Gastroesophageal sphincter (tissue), 4 donors: Measurements from ENCODE around the gene RUNX3. TPM values are rescaled to one million over a fixed set of nuclear protein-coding genes. Genes with fewer than 3 reads are reported as not detected.
"Not testable (repeated sequence)": the region's sequence is repeated elsewhere in the genome, so short reads cannot be mapped to it uniquely, and the experiment has no call there.

Experiments used
- ATAC-seq: fragments of 150-250 bp; one replicate; pipeline ENCODE4 v1.9.1; 2016; ENCODE audit warnings: mild to moderate bottlenecking, moderate library complexity
- H3K27ac ChIP-seq, 4 donors: fragments of 200-600 bp; sonication (generic) in 3 of 4; 1 replicate in 3 of 4; 2 replicates in 1 of 4; pipeline ENCODE4 v1.5.1; 2016 to 2019
- H3K27me3 ChIP-seq: fragments of 200-600 bp; sonication (generic); one replicate; pipeline ENCODE4 v1.5.1; 2019
- H3K36me3 ChIP-seq, 2 donors: fragments of 200-600 bp; sonication (generic); one replicate each; pipeline ENCODE4 v1.5.1; 2019; ENCODE audit warnings: control low read depth in 1 of 2
- H3K4me1 ChIP-seq, 3 donors: fragments of 200-600 bp; sonication (generic); 1 replicate in 2 of 3; 2 replicates in 1 of 3; pipeline ENCODE4 v1.5.1; 2016 to 2019; ENCODE audit warnings: control low read depth in 2 of 3
- H3K4me3 ChIP-seq, 2 donors: fragments of 200-600 bp; sonication (generic); one replicate each; pipeline ENCODE4 v1.5.1; 2019; ENCODE audit warnings: mild to moderate bottlenecking in 1 of 2, moderate library complexity in 1 of 2
- H3K9me3 ChIP-seq, 3 donors: fragments of 200-600 bp; sonication (generic); one replicate each; pipeline ENCODE4 v1.5.1; 2017 to 2019; ENCODE audit warnings: control low read depth in 2 of 3
- CTCF ChIP-seq, 4 experiments: fragments of 200-600 bp in 2 of 4; fragments of 450-650 bp in 2 of 4; sonication (generic) in 1 of 4; IDR thresholded peaks; one replicate each; pipeline ENCODE4 v1.5.1; 2017 to 2019; ENCODE audit warnings: antibody characterized with exemption in 4 of 4, mild to moderate bottlenecking in 2 of 4, moderate library complexity in 2 of 4
- EP300 ChIP-seq: sonication (generic); formaldehyde crosslinking; IDR thresholded peaks from one replicate; pipeline ENCODE4 v1.6.1; 2017; ENCODE audit warnings: antibody characterized with exemption, mild to moderate bottlenecking
- POLR2A ChIP-seq, 2 donors: fragments of 450-650 bp; IDR thresholded peaks; one replicate each; pipeline ENCODE4 v1.6.1; 2017; ENCODE audit warnings: antibody characterized with exemption in 2 of 2, mild to moderate bottlenecking in 2 of 2, moderate library complexity in 1 of 2
- POLR2AphosphoS5 ChIP-seq: sonication (generic); formaldehyde crosslinking; IDR thresholded peaks from one replicate; pipeline ENCODE4 v1.6.1; 2017; ENCODE audit warnings: antibody characterized with exemption
- WGBS, 2 donors: methylation state at CpG; one replicate each; pipeline ENCODE4 v1.1.5; 2018; ENCODE audit warnings: low coverage in 1 of 2; 5-methylcytosine and 5-hydroxymethylcytosine counted together
- total RNA-seq, 4 donors: library from RNA; depleted of rRNA; stranded (reverse); fragments of >200 nt; gene quantifications; one replicate each; pipeline ENCODE4 v1.1.0, GENCODE V29; 2016

RUNX3 gene
- total RNA-seq, 4 donors from 2014 or later: 0.62 to 2.0 (median 1.3) TPM

- Histone ChIP-seq H3K36me3 (no peaks in the 10 kb centered on the region), H3K4me3 (no peak overlapping the region), H3K4me1 (peaks cover 0 to 5% (median 0%) of the 10 kb centered on the region in 3 donors), H3K27me3 (peaks cover 29% of the 10 kb centered on the region), H3K9me3 (no peaks in the 10 kb centered on the region), H3K27ac (no peak overlapping the region)
- WGBS, 2 donors: 18 to 27% methylated on average over 5 to 7 of the region's 15 CpGs
- TF ChIP-seq EP300: no peak
- peak in 3 of 4 experiments; percentile 8 to 39 (median 13) for TF ChIP-seq CTCF (IDR thresholded peaks at IDR 0.05)
- peak; percentile 66 for ATAC-seq
These were observed 20.6 kb downstream of the RUNX3 start for GRCh38 chr1:24909388-24909898.

- H3K4me3 ChIP-seq: no peak overlapping the region
- H3K9me3 ChIP-seq: no peaks in the 10 kb centered on the region
- H3K27me3 ChIP-seq: peaks cover 30% of the 10 kb centered on the region
- H3K4me1 ChIP-seq: no peaks in the 10 kb centered on the region
- H3K27ac ChIP-seq: no peak overlapping the region
- TF ChIP-seq CTCF (IDR thresholded peaks at IDR 0.05) (no peak), POLR2A (IDR thresholded peaks at IDR 0.05) (no peak), POLR2AphosphoS5 (no peak), EP300 (no peak)
- ATAC-seq: no peak
- H3K36me3 ChIP-seq: no peaks in the 10 kb centered on the region
- WGBS, 2 donors: 71 to 76% methylated on average over 5 to 7 of the region's 7 CpGs
These were observed 21.4 kb downstream of the RUNX3 start for GRCh38 chr1:24908591-24909259.

- ATAC-seq, H3K4me3 ChIP-seq, H3K36me3 ChIP-seq, H3K27ac ChIP-seq, H3K9me3 ChIP-seq, H3K4me1 ChIP-seq: not testable (repeated sequence)
- H3K27me3 ChIP-seq: peaks cover 36% of the 10 kb centered on the region
- 87 to 94% methylated on average over 39 to 50 of the region's 57 CpGs for WGBS, 2 donors
These were observed 22.3 kb downstream of the RUNX3 start for GRCh38 chr1:24907587-24908294.

GRCh38 chr1:24906760-24907490, 23.2 kb downstream of the RUNX3 start:
- WGBS, 2 donors: 98 to 100% methylated on average over 4 to 6 of the region's 20 CpGs
- peaks cover 44% of the 10 kb centered on the region for H3K27me3 ChIP-seq
- no peaks in the 10 kb centered on the region for H3K9me3 ChIP-seq
- TF ChIP-seq POLR2A (IDR thresholded peaks at IDR 0.05): no peak
- no peak for TF ChIP-seq POLR2AphosphoS5
- TF ChIP-seq EP300: no peak
- TF ChIP-seq CTCF (IDR thresholded peaks at IDR 0.05): no peak
- no peak for ATAC-seq
- H3K4me1 ChIP-seq: no peaks in the 10 kb centered on the region
- no peaks in the 10 kb centered on the region for H3K36me3 ChIP-seq
- no peak overlapping the region for H3K27ac ChIP-seq
- no peak overlapping the region for H3K4me3 ChIP-seq

GRCh38 chr1:24905979-24906720, 23.9 kb downstream of the RUNX3 start:
- Histone ChIP-seq H3K27ac (no peak overlapping the region), H3K9me3 (no peaks in the 10 kb centered on the region), H3K4me3 (no peak overlapping the region), H3K27me3 (peaks cover 52% of the 10 kb centered on the region), H3K4me1 (no peaks in the 10 kb centered on the region), H3K36me3 (no peaks in the 10 kb centered on the region)
- TF ChIP-seq CTCF (IDR thresholded peaks at IDR 0.05) (no peak), POLR2AphosphoS5 (no peak), POLR2A (IDR thresholded peaks at IDR 0.05) (no peak), EP300 (no peak)
- 56 to 80% methylated on average over 1 to 4 of the region's 17 CpGs for WGBS, 2 donors
- no peak for ATAC-seq
